Gastrocnemius medialis (tissue), 4 donors: Measurements from ENCODE around the gene PCSK5. TPM values are rescaled to one million over a fixed set of nuclear protein-coding genes. Genes with fewer than 3 reads are reported as not detected.

Experiments
- ATAC-seq, 2 donors: fragments of 150-250 bp; one replicate each; pipeline ENCODE4 v1.9.1; 2016
- DNase-seq, 2 donors: peaks; one replicate each; pipeline ENCODE4 v3.0.0-alpha.2; 2019
- H3K27ac ChIP-seq, 4 donors: fragments of 200-600 bp; sonication (generic); 1 replicate in 1 of 4; 2 replicates in 3 of 4; pipeline ENCODE4 v1.5.1; 2016 to 2018; ENCODE audit warnings: mild to moderate bottlenecking in 2 of 4, moderate library complexity in 1 of 4
- H3K27me3 ChIP-seq, 3 donors: fragments of 200-600 bp; sonication (generic) in 2 of 3; 1 replicate in 1 of 3; 2 replicates in 2 of 3; pipeline versions ENCODE4 v1.5.1 to v1.6.0; 2016 to 2019; ENCODE audit warnings: mild to moderate bottlenecking in 1 of 3, moderate library complexity in 1 of 3
- H3K36me3 ChIP-seq, 2 donors: fragments of 200-600 bp; sonication (generic) in 1 of 2; one replicate each; pipeline ENCODE4 v1.5.1; 2017 to 2018
- H3K4me1 ChIP-seq, 2 donors: fragments of 200-600 bp; sonication (generic) in 1 of 2; one replicate each; pipeline ENCODE4 v1.5.1; 2016 to 2017; ENCODE audit warnings: mild to moderate bottlenecking in 2 of 2
- H3K4me3 ChIP-seq, 4 donors: fragments of 200-600 bp; sonication (generic) in 3 of 4; 1 replicate in 1 of 4; 2 replicates in 3 of 4; pipeline ENCODE4 v1.5.1; 2016 to 2019; ENCODE audit warnings: mild to moderate bottlenecking in 2 of 4
- H3K9me3 ChIP-seq, 3 donors: fragments of 200-600 bp; sonication (generic) in 2 of 3; 1 replicate in 1 of 3; 2 replicates in 2 of 3; pipeline ENCODE4 v1.5.1; 2016 to 2019
- CTCF ChIP-seq, 5 experiments: fragments of 450-650 bp in 3 of 5; fragments of 200-600 bp in 2 of 5; sonication (generic) in 2 of 5; IDR thresholded peaks in 4 of 5; conservative IDR thresholded peaks in 1 of 5; 1 replicate in 4 of 5; 2 replicates in 1 of 5; pipeline ENCODE4 v1.5.1; 2016 to 2019; ENCODE audit warnings: antibody characterized with exemption in 5 of 5, mild to moderate bottlenecking in 3 of 5, moderate library complexity in 3 of 5
- POLR2A ChIP-seq, 2 donors: fragments of 450-650 bp; IDR thresholded peaks; one replicate each; pipeline ENCODE4 v1.6.1; 2017; ENCODE audit warnings: antibody characterized with exemption in 2 of 2, mild to moderate bottlenecking in 2 of 2, moderate library complexity in 2 of 2
- in situ Hi-C, 4 donors: fragments of 200-750 bp; cut with MboI; loops; one replicate each; pipeline versions ENCODE4 v1.15.0 to v1.8.0; 2017; ENCODE audit warnings: low sequenced_read_pairs in 4 of 4
- intact Hi-C: fragments of 100-400 bp; cut with DNase I; formaldehyde crosslinking; loops from one replicate; pipeline ENCODE4 v1.15.1; 2023; ENCODE audit warnings: low total_unique reads
- total RNA-seq, 4 donors: library from RNA; depleted of rRNA; stranded (reverse); fragments of >200 nt; gene quantifications; one replicate each; pipeline versions ENCODE4 v1.1.0 to v1.2.3, GENCODE V29; 2016

The PCSK5 gene
- total RNA-seq, 4 donors from 2014 or later: 1.3 to 8.3 (median 3.2) TPM

- no peak overlapping the region for H3K4me3 ChIP-seq
- H3K36me3 ChIP-seq: no peaks in the 10 kb centered on the region
- no peak for DNase-seq
- no peaks in the 10 kb centered on the region for H3K27me3 ChIP-seq
- no peak overlapping the region for H3K27ac ChIP-seq
- intact Hi-C loops: no loop called here
- TF ChIP-seq POLR2A (IDR thresholded peaks at IDR 0.05) (no peak), CTCF (IDR thresholded peaks at IDR 0.05 in 4 of 5, conservative IDR thresholded peaks at IDR 0.05 in 1 of 5) (no peak)
- H3K4me1 ChIP-seq: no peaks in the 10 kb centered on the region
- H3K9me3 ChIP-seq: no peaks in the 10 kb centered on the region
- in situ Hi-C loops: no loop called here
- no peak for ATAC-seq
Observed at GRCh38 chr9:76290555-76290954, 400.1 kb downstream of the PCSK5 start.

- H3K4me3 ChIP-seq: no peak overlapping the region
- in situ Hi-C loops: no loop called here
- H3K36me3 ChIP-seq: no peaks in the 10 kb centered on the region
- H3K27me3 ChIP-seq: no peaks in the 10 kb centered on the region
- ATAC-seq (no peak), DNase-seq (no peak)
- no peak for TF ChIP-seq POLR2A (IDR thresholded peaks at IDR 0.05)
- TF ChIP-seq CTCF (IDR thresholded peaks at IDR 0.05 in 4 of 5, conservative IDR thresholded peaks at IDR 0.05 in 1 of 5): no peak
- H3K4me1 ChIP-seq: no peaks in the 10 kb centered on the region
- no peak overlapping the region for H3K27ac ChIP-seq
- intact Hi-C loops: no loop called here
- H3K9me3 ChIP-seq: no peaks in the 10 kb centered on the region
Observed at GRCh38 chr9:76292246-76292645, 401.8 kb downstream of the PCSK5 start.

- no peak for ATAC-seq
- in situ Hi-C loops (no loop called here), intact Hi-C loops (no loop called here)
- TF ChIP-seq POLR2A (IDR thresholded peaks at IDR 0.05) (no peak), CTCF (IDR thresholded peaks at IDR 0.05 in 4 of 5, conservative IDR thresholded peaks at IDR 0.05 in 1 of 5) (no peak)
- DNase-seq: no peak
- H3K27me3 ChIP-seq: no peaks in the 10 kb centered on the region
- no peaks in the 10 kb centered on the region for H3K36me3 ChIP-seq
- H3K9me3 ChIP-seq: no peaks in the 10 kb centered on the region
- H3K27ac ChIP-seq: no peak overlapping the region
- no peak overlapping the region for H3K4me3 ChIP-seq
- no peaks in the 10 kb centered on the region for H3K4me1 ChIP-seq
Observed at GRCh38 chr9:76292658-76293057, 402.2 kb downstream of the PCSK5 start.

- H3K9me3 ChIP-seq: no peaks in the 10 kb centered on the region
- in situ Hi-C loops (no loop called here), intact Hi-C loops (no loop called here)
- TF ChIP-seq CTCF (IDR thresholded peaks at IDR 0.05 in 4 of 5, conservative IDR thresholded peaks at IDR 0.05 in 1 of 5) (no peak), POLR2A (IDR thresholded peaks at IDR 0.05) (no peak)
- no peak for ATAC-seq
- no peaks in the 10 kb centered on the region for H3K4me1 ChIP-seq
- H3K4me3 ChIP-seq: no peak overlapping the region
- H3K27me3 ChIP-seq: no peaks in the 10 kb centered on the region
- no peak for DNase-seq
- no peaks in the 10 kb centered on the region for H3K36me3 ChIP-seq
- H3K27ac ChIP-seq: no peak overlapping the region
Observed at GRCh38 chr9:76294301-76294700, 403.8 kb downstream of the PCSK5 start.

- Histone ChIP-seq H3K4me1 (no peaks in the 10 kb centered on the region), H3K4me3 (no peak overlapping the region), H3K27me3 (no peaks in the 10 kb centered on the region), H3K36me3 (no peaks in the 10 kb centered on the region), H3K9me3 (no peaks in the 10 kb centered on the region), H3K27ac (no peak overlapping the region)
- intact Hi-C loops: no loop called here
- in situ Hi-C loops: no loop called here
- no peak for ATAC-seq
- TF ChIP-seq POLR2A (IDR thresholded peaks at IDR 0.05): no peak
- TF ChIP-seq CTCF (IDR thresholded peaks at IDR 0.05 in 4 of 5, conservative IDR thresholded peaks at IDR 0.05 in 1 of 5): no peak
- no peak for DNase-seq
Observed at GRCh38 chr9:76296561-76297310, 406.3 kb downstream of the PCSK5 start.
